ENCODE data around the gene DAP.
"Not testable (repeated sequence)": the region's sequence is repeated elsewhere in the genome, so short reads cannot be mapped to it uniquely, and the experiment has no call there.

DAP gene

DNA sequence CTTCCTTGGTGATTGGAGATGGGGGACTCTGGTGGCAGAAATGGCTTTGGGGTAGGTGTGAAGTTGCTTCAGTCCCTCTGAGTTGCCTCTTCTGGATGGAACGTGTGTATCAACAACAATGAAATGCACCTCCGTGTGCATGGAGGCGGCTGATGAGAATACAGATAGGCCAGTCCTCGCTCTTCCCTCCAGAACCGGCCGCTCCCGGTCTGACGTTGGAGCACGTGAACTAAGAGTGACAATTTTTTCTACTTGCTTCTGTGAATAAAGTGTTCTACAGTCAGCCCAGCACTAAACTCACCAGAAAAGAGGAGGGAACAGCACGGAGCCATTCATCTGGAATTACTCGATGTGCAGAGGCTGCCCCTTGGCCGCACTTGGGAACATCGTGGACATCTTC is 106.5 kb downstream of the DAP start:
- DNase-seq (ENCODE audit: low read depth in 2 of 2), result no peak

DNA sequence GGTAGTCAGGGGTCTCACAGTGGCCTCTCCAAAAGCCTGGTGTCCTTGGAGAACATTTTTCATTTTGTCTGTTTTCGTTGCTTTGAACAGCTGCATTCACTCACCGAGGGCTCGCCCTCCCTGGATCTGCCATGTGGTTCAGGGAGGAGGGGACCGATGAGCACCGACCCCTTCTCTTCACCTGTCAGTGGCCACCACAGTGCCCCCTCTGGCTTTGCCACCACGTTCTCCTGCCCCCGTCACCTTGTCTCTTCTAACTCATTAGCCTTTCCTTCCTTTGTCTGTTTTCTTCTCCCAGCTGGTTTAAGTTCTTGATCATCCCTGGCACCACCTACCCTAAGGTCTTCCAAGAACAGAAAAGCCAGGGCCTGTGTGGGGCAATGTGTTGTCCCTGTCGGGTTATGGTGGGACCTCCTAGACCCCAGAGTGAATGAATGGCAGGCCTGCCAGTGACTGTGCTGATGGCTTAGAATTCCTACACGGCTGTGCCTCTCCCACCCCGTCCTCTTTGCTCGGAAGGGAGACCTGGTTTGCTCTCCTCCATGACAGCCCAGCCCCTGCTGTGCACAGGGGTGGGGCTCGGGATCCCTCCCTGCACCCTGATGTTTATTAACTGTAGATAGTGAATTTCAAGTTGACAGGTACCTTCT is 107.2 kb downstream of the DAP start:
- no peak for DNase-seq (ENCODE audit: low read depth in 2 of 2)

DNA sequence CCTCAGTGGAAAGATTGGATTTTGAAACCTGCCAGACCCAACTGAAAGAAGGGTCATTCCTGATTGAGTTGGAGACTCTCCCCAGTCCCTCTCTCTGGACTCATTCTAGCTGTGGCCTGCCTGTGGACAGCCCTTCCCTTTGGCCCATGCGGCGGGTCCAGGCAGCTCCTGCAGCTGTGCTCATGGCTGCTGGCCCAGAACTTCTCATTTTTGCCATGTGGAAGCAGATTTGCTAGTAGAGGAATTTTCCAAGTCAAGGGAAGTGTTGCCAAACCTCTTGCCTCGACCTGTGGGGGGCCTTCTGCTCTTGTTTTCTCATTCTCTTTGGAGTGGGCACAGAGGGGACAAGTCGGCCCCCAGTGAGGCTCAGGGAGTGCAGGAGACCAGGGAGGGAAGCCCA is 108.0 kb downstream of the DAP start:
- no peak for DNase-seq (ENCODE audit: low read depth in 2 of 2)

DNA sequence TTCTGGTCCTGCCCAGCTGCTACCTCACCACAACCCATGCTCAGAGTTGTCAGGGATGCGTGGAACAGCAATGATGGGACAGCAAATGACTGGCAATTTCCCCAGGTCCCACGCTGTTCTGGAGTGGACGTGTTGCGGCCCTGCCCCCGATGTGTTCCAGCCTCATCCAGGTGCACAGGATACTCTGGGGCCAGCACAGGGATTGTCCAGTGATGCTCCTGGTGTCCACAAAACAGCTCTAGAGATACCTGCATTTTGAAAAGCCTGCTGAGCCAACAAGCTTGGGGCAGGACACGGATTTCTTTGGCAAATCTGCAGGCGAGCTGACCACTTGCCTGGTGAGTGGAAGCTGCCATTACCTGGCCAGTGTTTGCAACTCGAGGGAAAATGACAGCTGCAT is 108.4 kb downstream of the DAP start:
- no peak for DNase-seq (ENCODE audit: low read depth in 2 of 2)

DNA sequence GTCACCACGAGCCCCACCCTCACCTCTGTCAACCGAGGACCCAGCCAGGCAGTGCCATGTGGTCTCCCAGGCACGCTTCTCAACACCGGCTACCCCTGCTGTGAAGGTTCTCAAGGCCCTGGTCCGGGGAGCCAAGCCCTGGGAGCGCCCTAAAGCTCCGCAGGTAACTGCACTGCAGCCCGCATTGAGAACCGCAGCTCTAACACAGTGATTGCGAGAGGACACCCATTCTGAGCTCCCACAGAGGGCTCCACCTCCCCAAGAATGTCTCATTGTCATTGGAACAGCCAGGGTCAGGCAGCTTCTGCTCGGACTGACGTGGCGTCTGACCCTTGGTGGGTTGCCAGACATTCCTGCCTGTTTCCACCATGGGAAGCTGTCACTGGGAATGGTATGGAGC is 108.9 kb downstream of the DAP start:
- DNase-seq (ENCODE audit: low read depth in 2 of 2), result no peak

DNA sequence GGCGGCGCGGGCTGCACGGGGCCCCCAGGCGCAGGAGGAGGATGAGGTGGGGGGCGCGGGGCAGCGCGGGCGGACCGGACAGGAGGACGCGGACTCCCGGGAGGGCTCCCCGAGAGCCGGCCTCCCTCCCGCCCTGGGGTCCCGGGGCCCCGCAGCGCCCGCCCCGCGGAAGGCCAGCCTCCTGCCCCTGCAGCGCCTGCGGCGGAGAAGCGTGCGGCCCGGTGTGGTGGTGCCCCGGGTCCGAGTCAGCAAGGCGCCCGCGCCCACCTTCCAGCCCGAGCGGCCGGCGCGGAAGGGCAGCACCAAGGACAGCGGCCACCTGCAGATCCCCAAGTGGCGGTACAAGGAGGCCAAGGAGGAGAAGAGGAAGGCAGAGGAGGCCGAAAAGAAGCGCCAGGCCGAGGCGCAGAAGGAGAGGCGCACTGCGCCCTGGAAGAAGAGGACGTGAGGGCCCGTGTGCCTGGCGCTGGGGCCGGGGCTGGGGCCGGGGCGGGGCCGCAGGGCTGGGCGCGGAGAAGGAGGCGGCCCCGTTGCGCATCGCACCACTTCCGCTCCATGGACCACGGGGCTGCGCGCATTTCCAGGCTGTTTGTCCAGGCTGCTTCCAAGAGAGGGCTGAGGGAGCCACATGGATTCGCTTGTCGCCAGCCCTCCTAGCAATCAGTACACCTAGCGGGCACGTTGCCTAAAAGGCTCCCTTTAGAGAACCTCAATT is 111.2 kb downstream of the DAP start:
- DNase-seq (ENCODE audit: low read depth in 2 of 2), result no peak

- DNase-seq (ENCODE audit: low read depth in 2 of 2), result no peak
These were observed 112.0 kb downstream of the DAP start for GRCh38 chr5:10648806-10649665.

GRCh38 chr5:10647640-10648039 is 113.4 kb downstream of the DAP start:
- DNase-seq (ENCODE audit: low read depth in 2 of 2), result no peak

DNA sequence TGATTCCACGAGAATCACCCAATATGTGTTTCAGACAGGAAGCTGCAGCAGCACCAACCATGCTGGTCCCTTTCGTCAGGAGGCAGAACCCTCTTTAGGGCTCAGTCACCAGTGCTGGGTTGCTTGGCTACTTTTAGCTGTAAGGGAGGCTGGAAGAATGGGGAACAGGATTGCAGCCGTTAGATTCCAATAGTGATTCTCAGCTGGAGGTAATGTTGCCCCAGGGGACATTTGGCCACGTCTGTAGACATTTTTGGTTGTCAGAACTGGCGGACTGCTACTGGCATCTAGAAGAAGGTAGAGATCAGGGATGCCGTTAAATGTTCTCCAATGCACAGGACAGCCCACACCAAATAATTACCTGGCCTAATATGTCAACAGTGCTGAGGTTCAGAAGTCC is 115.4 kb downstream of the DAP start:
- DNase-seq (ENCODE audit: low read depth in 2 of 2), result no peak

- no peak for DNase-seq (ENCODE audit: low read depth in 2 of 2)
These were observed 115.9 kb downstream of the DAP start for GRCh38 chr5:10645146-10645545.

DNA sequence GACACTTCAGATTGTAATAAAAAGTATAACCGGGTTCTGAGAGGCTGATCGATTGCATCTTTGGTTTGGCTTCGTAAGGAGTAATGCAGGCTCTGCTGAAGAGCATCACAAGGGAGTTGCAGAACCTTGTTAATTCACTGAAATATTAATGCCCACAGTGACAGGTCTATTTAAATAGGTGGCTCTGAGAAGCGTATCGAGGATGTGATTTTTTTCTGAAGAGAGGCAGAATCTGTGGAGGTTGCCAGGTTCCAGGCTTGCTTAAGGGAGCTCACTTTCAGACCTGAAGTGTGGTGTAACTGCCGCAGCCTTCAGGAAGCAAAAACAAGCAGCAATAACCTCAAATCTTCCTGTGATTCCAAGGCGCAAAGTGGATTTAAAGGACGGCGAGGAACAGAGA is 116.8 kb downstream of the DAP start:
- no peak for DNase-seq (ENCODE audit: low read depth in 2 of 2)

GRCh38 chr5:10642367-10642766 is 118.7 kb downstream of the DAP start:
- DNase-seq (ENCODE audit: low read depth in 2 of 2), result no peak

DNA sequence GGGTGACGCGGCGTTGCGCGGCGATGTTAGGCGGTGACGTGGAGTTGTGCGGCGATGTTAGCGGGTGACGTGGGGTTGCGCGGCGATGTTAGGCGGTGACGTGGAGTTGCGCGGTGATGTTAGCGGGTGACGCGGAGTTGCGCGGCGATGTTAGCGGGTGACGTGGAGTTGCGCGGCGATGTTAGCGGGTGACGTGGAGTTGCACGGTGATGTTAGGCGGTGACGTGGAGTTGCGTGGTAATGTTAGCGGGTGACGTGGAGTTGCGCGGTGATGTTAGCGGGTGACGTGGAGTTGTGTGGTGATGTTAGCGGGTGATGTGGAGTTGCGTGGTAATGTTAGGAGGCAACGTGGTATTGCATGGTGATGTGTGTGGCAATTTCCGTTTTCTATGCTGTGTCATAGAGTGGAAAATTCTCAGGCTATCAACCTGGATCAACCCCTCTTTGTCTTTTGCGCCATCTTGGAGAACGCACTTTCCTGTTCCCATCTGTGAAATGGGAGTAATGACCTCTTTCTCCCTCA is 121.1 kb downstream of the DAP start:
- no peak for DNase-seq (ENCODE audit: low read depth in 2 of 2)

GRCh38 chr5:10638723-10639122 is 122.3 kb downstream of the DAP start:
- DNase-seq (ENCODE audit: low read depth in 2 of 2), result not testable (repeated sequence)

GRCh38 chr5:10637944-10638343 is 123.1 kb downstream of the DAP start:
- DNase-seq (ENCODE audit: low read depth in 2 of 2), result no peak

DNA sequence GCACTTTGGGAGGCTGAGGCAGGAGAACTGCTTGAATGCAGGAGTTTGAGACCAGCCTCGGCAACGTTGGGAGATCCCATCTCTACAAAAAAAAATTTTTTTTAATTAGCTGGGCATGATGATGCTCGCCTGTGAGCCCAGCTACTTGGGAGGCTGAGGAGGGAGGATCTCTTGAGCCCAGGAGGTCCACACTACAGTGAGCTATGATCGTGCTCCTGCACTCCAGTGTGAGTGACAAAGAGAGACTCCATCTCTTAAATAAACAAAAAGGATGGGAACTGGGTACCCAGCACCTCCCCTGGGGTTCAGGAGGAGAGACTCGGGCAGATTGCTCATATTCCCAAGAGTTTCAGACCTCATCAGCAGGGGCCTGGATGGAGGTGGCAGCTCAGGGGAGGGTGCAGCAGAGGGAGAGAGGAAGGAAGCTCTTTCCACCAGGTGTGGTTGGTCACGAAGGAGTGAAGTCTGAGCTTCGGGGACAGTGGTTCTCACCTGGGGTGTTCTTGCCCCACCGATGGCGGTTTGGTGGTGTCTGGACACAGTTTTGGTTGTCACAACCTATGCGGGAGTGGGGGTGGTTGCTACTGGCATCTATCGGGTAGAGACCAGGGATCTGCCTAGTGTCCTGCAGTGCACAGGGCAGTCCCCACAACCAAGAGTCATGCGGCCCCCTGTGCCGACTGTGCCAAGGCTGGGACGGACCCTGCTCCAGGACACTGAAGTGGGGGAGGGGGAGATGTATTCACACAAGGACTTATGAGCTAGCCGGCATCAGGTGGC is 124.5 kb downstream of the DAP start:
- DNase-seq (ENCODE audit: low read depth in 2 of 2), result no peak

DNA sequence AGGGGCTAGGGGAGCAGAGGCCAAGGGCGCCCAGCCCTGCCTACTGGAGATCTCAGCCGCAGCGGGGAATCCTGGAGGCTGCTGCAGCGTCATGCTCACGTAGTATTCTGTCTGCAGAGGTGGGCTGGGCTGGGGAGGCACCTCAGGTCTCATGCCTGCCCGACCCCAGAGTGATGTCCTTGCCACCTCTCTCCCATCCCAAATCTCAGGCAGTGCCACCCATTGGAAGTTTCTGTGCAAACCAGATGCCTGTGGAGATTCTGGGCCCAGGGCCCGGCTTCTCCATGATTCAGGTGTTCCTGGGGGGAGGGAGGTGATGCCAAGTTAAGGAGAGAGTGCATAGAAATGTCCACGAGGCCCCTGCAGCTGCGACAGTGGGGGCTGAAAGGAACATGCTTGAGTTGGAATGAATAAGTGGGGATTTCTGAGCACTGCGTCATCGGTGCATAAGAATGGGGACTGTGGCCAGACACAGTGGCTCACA is 125.1 kb downstream of the DAP start:
- no peak for DNase-seq (ENCODE audit: low read depth in 2 of 2)

DNA sequence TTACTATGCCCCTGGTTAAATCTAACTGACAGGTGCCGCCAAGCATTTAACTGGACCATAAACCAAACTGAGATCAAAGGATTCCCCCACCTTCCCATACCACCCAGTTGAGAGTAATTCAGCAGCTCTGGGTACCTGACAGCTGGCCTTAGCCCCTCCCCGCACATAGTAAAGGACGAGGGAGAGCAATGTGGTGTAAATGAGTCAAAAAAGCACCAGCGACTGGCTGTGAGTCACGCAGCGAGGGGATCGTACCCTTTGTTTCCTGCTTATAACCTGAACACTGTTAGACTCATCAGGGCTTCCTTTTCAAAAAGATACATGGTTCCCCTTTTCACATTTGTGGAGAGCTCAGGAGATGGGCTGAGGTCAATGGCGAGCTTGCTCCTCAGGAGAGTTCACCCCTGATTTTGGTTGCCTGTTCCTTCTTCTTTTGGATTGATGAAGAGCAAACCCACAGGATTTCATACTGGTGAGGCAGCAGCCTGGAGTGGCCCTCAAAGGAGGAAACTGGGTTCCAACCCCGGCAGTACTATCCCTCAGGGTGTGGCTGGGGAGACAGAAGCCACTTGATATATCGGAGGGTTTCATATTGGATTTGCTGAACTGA is 125.7 kb downstream of the DAP start:
- peak in 1 of 2 donors; percentile 34 for DNase-seq (ENCODE audit: low read depth in 2 of 2)

DNA sequence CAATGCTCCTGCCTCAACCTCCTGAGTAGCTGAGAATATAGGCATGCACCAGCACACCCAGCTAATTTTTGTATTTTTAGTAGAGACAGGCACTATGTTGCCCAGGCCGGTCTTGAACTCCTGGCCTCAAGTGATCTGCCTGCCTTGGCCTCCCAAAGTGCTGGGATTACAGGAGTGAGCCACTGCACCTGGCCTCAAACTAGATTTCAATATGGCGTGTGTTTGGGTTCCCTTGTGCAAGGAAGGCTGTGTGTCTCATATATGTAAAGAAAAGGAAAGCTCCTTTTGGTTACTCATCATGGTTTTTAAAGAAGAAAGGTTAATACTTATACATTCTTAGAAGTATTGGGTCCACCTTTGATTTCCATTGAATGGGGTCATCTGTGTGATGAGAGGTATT is 126.5 kb downstream of the DAP start:
- no peak for DNase-seq (ENCODE audit: low read depth in 2 of 2)

GRCh38 chr5:10634050-10634449 is 127.0 kb downstream of the DAP start:
- no peak for DNase-seq (ENCODE audit: low read depth in 2 of 2)
